Left cardiac atrium (tissue), 2 donors: ENCODE results near the gene PDE6C. TPM values are rescaled to one million over a fixed set of nuclear protein-coding genes. Genes with fewer than 3 reads are reported as not detected.

Experiments
- total RNA-seq, 2 donors: library from RNA; stranded (reverse); fragmentation: NEBNext Ultra II Directional; extraction: Animal tissue kit (Norgen Biotek cat#: 25700); gene quantifications; one replicate each; pipeline ENCODE4 v1.2.1, GENCODE V29; 2021
- donor health status: DM: no; HTN: yes; CAD: no; lungs with severe emphysema.
- donor health status: DM: yes; HTN: yes; CAD: no.

Gene PDE6C
- total RNA-seq, 2 donors from 2014 or later: not detected

Other genes starting within 250 kb of the PDE6C start
- gene MYOF, start 130.2 kb upstream of the PDE6C start, total RNA-seq: 10 to 100 TPM; 24.3 to 33.0 TPM
- 1 to 10 TPM in 1 of 2 donors, under 1 TPM in 1; 0.24 to 1.7 TPM for gene CEP55, start 115.9 kb upstream of the PDE6C start, total RNA-seq
- gene FFAR4, start 45.9 kb upstream of the PDE6C start, total RNA-seq: 1 to 10 TPM in 1 of 2 donors, under 1 TPM in 1; 0.39 to 1.4 TPM
- gene RBP4, start 11.3 kb upstream of the PDE6C start, total RNA-seq: 100 to 1,000 TPM in 1 of 2 donors, 10 to 100 TPM in 1; 87.1 to 165 TPM
- 10 to 100 TPM; 14.8 to 16.5 TPM for gene FRA10AC1, start 90.1 kb downstream of the PDE6C start, total RNA-seq
- gene LGI1, start 145.4 kb downstream of the PDE6C start, total RNA-seq: under 1 TPM in 1 of 2 donors, not detected in 1; 0.27 TPM